ENCODE measurements around the gene RELB. TPM values are rescaled to one million over a fixed set of nuclear protein-coding genes. Genes with fewer than 3 reads are reported as not detected.
A peak's percentile ranks its signal among the peaks of the same experiment; 100 is the strongest.

The RELB gene
- total RNA-seq, 4 donors from 2014 or later: 4.8 to 11.8 (median 7.6) TPM

DNA sequence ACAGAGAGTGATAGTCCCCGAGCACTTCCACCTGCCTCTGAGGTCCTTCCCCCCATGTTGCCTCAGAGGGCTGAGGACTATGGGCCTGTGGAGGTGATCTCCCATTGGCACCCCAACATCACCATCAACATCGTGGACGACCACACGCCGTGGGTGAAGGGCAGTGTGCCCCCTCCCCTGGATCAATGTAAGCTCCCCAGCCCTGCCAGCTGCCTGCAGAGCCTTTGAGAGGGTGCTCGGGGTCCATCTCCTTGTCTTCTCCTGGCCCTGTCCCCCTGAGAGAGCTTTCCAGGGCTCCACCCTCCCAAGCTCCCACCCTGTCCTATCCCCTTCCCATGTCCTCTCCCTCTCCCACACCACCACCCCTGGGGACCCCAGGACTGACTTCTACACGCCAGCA lies 14.9 kb upstream of the RELB start:
- WGBS, 2 donors: 90 to 97% methylated on average over 6 to 7 of the region's 7 CpGs
- Histone ChIP-seq H3K4me1 (no peaks in the 10 kb centered on the region), H3K27me3 (no peaks in the 10 kb centered on the region), H3K27ac (no peak overlapping the region), H3K4me3 (no peak overlapping the region), H3K9me3 (no peaks in the 10 kb centered on the region), H3K36me3 (peaks cover 29 to 99% (median 36%) of the 10 kb centered on the region in 3 donors)
- no peak for DNase-seq
- TF ChIP-seq POLR2A (IDR thresholded peaks at IDR 0.05): no peak
- TF ChIP-seq, protein P1, sequence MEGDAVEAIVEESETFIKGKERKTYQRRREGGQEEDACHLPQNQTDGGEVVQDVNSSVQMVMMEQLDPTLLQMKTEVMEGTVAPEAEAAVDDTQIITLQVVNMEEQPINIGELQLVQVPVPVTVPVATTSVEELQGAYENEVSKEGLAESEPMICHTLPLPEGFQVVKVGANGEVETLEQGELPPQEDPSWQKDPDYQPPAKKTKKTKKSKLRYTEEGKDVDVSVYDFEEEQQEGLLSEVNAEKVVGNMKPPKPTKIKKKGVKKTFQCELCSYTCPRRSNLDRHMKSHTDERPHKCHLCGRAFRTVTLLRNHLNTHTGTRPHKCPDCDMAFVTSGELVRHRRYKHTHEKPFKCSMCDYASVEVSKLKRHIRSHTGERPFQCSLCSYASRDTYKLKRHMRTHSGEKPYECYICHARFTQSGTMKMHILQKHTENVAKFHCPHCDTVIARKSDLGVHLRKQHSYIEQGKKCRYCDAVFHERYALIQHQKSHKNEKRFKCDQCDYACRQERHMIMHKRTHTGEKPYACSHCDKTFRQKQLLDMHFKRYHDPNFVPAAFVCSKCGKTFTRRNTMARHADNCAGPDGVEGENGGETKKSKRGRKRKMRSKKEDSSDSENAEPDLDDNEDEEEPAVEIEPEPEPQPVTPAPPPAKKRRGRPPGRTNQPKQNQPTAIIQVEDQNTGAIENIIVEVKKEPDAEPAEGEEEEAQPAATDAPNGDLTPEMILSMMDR (IDR thresholded peaks at IDR 0.05): no peak
- intact Hi-C loops (cut with DNase I): no loop called here

DNA sequence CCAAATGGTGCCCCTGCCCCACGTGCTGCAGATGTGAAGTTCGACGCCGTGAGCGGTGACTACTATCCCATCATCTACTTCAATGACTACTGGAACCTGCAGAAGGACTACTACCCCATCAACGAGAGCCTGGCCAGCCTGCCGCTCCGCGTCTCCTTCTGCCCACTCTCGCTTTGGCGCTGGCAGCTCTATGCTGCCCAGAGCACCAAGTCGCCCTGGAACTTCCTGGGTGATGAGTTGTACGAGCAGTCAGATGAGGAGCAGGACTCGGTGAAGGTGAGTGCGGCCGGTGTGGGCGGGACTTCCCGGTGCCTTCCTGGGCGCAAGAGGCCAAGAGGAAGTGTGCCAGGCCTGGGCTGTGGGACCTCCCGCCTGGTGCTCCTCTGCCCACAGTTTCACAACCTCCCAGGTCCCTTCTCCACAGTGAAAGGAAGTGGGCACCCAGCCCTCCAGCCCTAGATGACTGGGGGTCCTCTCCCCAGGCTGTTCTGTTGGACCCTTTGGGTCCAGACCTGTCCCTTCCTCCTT lies 14.1 kb upstream of the RELB start:
- 86 to 90% methylated on average over 2 to 9 of the region's 20 CpGs for WGBS, 2 donors
- H3K36me3 ChIP-seq: peaks cover 32 to 99% (median 39%) of the 10 kb centered on the region in 3 donors
- H3K4me1 ChIP-seq: no peaks in the 10 kb centered on the region
- intact Hi-C loops (cut with DNase I): no loop called here
- DNase-seq: no peak
- H3K9me3 ChIP-seq: no peaks in the 10 kb centered on the region
- TF ChIP-seq POLR2A (IDR thresholded peaks at IDR 0.05): no peak
- TF ChIP-seq, protein P1 (IDR thresholded peaks at IDR 0.05): no peak
- no peak overlapping the region for H3K4me3 ChIP-seq
- no peak overlapping the region for H3K27ac ChIP-seq
- no peaks in the 10 kb centered on the region for H3K27me3 ChIP-seq

DNA sequence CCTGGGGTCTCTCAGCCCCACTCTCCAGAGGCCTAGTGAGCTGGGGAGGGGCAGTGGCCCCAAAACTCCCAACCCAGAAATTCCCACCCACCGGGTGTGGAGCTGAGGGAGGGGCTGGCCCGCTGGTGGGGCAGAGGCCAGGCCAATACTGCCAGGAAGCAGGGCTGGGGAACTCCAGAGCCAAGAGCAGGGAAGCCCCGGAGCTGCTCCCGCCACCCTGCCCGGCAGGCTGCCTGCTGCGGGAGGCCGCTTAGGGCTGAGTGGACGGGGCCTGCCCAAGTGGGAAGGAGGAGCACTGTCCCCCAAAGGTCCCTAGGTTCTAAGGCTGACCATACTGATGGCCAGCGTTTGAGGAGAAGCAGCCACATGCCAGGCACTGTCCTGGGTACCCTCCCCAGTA lies 13.0 kb upstream of the RELB start:
- 93% methylated on average over 2 of the region's 9 CpGs; no CpG with 5 or more reads in 1 of the 2 donors for WGBS, 2 donors
- H3K36me3 ChIP-seq: peaks cover 36 to 99% (median 46%) of the 10 kb centered on the region in 3 donors
- intact Hi-C loops (cut with DNase I): no loop called here
- no peak overlapping the region for H3K4me3 ChIP-seq
- no peak for DNase-seq
- no peak overlapping the region for H3K27ac ChIP-seq
- no peaks in the 10 kb centered on the region for H3K4me1 ChIP-seq
- H3K9me3 ChIP-seq: no peaks in the 10 kb centered on the region
- TF ChIP-seq, protein P1 (IDR thresholded peaks at IDR 0.05): no peak
- H3K27me3 ChIP-seq: no peaks in the 10 kb centered on the region

DNA sequence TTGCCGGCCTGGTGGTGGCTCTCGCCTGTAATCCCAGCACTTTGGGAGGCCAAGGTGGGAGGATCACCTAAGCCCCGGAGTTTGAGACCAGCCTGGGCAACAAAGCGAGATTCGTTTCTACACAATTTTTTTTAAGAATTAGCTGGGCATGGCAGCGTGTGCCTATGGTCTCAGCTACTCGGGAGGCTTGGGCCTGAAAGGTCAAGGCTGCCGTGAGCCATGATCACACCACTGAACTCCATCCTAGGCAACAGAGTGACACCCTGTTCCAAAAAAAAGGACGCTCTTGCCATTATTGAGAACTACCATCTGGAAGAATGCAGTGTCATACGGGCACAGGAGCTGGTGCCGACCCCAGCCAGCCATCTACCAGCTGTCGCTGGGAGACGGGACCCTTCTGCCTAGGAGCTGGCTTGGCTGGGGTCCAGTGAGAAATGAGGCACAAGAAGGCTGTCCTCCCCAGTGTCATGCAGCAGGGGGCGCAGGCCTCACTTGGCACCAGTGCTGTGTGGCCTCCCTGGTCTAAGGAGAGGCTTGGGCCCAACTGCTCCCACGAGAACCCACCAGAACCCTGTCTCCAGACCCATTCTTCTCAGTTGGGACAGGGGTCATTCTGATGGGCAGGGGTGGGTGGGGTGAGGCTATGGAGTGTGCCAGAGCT lies 12.2 kb upstream of the RELB start:
- H3K36me3 ChIP-seq: peaks cover 36 to 100% (median 46%) of the 10 kb centered on the region in 3 donors
- no peaks in the 10 kb centered on the region for H3K9me3 ChIP-seq
- no peak for DNase-seq
- H3K4me1 ChIP-seq: no peaks in the 10 kb centered on the region
- H3K27ac ChIP-seq: no peak overlapping the region
- intact Hi-C loops (cut with DNase I): no loop called here
- TF ChIP-seq, protein P1 (IDR thresholded peaks at IDR 0.05): peak in 5 of 6 experiments; percentile 50 to 71 (median 59)
- TF ChIP-seq POLR2A (IDR thresholded peaks at IDR 0.05): no peak
- WGBS, 2 donors: 64 to 93% methylated on average over 7 to 8 of the region's 15 CpGs
- H3K27me3 ChIP-seq: no peaks in the 10 kb centered on the region
- no peak overlapping the region for H3K4me3 ChIP-seq

DNA sequence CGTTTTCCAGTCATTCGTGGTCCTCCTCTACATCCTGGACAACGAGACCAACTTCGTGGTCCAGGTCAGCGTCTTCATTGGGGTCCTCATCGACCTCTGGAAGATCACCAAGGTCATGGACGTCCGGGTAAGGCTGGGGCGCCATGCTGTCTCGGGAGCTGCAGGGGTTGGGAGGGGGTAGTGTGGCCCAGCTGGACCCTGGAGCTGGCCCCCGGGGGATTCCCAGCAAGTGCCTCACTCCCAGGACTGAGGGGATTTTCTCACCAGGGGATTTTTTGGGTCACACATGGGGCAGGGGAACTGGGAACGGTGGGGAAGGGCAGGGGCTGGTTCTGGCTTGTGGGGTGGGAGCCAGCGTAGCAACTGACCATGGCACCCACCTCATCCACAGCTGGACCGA lies 10.8 kb upstream of the RELB start:
- TF ChIP-seq POLR2A (IDR thresholded peaks at IDR 0.05): no peak
- TF ChIP-seq, protein P1 (IDR thresholded peaks at IDR 0.05): no peak
- no peak overlapping the region for H3K4me3 ChIP-seq
- no peaks in the 10 kb centered on the region for H3K4me1 ChIP-seq
- peaks cover 33 to 88% (median 36%) of the 10 kb centered on the region in 3 donors for H3K36me3 ChIP-seq
- no peaks in the 10 kb centered on the region for H3K9me3 ChIP-seq
- DNase-seq: no peak
- H3K27me3 ChIP-seq: no peaks in the 10 kb centered on the region
- 73 to 74% methylated on average over 3 to 10 of the region's 14 CpGs for WGBS, 2 donors
- intact Hi-C loops (cut with DNase I): no loop called here
- H3K27ac ChIP-seq: no peak overlapping the region
